Stimulated activated CD4-positive, alpha-beta T cell treated with anti-CD3 and anti-CD28 coated beads, TNF-alpha, amount 100 ng/mL, for 48 hours (primary cell): Measurements from ENCODE around the gene ABHD16B.

ENCODE experiments used
- DNase-seq, 3 donors: peaks; one replicate each; pipeline ENCODE4 v3.0.0-alpha.2; 2020; ENCODE audit warnings: low read depth in 3 of 3

ABHD16B gene

GRCh38 chr20:63861365-63861934 is at the start of gene ABHD16B:
Gene ABHD16B, plus strand, starts transcription at chr20:63861498. Its CDS starts 43 bp downstream, at chr20:63861541.
- no peak for DNase-seq

DNA sequence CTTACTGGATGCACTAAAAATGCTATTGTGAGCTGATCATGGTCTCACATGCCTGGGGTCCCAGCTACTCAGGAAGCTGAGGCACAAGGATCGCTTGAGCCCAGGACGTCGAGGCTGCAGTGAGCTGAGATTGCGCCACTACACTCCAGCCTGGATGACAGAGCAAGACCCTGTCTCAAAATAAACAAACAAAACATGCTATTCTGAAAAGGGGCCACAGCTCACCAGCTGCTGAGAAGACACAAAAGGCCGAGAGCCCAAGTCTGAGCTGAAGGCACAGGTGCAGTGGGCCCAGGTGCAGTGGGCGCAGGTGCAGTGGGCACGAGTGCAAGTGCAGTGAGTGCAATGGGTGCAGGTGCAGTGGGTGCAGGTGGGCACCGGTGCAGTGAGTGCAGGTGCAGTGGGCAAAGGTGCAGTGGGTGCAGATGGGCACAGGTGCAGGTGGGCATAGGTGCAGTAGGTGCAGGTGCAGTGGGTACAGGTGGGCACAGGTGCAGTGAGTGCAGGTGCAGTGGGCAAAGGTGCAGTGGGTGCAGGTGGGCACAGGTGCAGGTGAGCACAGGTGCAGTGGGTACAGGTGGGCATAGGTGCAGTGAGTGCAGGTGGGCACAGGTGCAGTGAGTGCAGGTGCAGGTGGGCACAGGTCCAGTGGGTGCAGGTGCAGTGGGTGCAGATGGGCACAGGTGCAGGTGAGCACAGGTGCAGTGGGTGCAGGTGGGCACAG is 46.2 kb upstream of the ABHD16B start:
- no peak for DNase-seq

DNA sequence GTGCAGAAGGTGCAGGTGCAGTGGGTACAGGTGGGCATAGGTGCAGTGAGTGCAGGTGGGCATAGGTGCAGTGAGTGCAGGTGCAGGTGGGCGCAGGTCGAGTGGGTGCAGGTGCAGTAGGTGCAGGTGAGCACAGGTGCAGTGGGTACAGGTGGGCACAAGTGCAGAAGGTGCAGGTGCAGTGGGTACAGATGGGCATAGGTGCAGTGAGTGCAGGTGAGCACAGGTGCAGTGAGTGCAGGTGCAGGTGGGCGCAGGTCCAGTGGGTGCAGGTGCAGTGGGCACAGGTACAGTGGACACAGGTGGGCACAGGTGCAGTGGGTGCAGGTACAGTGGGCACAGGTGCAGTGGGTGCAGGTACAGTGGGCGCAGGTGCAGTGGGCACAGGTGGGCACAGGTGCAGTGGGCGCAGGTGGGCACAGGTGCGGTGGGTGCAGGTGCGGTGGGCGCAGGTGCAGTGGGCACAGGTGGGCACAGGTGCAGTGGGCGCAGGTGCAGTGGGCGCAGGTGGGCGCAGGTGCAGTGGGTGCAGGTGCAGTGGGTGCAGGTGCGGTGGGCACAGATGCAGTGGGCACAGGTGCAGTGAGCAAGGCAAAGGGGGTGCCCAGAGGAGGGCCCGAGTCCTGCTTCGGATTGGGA is 45.6 kb upstream of the ABHD16B start:
- DNase-seq, result no peak

- no peak for DNase-seq
These were observed 41.9 kb upstream of the ABHD16B start for GRCh38 chr20:63819224-63819921.

DNA sequence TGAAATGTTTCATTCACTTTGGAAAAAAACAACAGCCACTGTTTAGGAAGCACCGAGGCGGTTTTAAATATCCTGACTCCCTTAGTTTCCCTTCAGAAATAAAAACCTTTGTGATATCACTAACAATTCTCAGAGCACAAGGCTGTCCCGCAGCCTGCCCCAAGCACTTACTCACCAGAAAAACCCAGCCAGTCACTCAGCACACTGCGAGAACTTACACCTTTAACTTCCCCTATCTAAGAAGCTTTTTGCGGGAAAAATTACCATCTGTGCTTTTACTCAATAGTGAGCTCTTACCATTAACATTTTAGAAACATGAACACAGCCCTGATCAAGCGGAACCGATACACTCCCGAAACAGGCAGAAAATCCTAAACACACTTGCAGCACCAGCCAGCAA is 39.5 kb upstream of the ABHD16B start:
- DNase-seq, result no peak

DNA sequence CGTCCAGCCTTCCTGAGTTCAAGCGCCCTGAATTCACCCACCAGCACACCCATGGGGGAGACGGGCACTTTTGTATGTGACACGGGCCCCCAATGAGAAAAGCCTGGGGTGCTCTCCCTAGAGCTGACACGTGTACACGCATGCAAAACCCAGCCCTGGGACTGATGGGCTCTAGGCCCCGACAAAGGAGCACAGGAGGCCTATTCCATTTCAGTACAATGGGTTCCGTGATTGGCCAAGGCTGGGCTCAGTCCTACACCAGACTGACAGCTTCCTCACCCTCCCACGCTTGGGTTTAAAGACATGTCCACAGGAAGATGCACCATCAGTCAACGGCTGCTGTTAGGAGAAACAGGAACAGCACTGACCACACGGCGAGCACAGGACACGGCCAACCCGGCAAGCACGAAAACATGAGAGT is 39.0 kb upstream of the ABHD16B start:
- no peak for DNase-seq

DNA sequence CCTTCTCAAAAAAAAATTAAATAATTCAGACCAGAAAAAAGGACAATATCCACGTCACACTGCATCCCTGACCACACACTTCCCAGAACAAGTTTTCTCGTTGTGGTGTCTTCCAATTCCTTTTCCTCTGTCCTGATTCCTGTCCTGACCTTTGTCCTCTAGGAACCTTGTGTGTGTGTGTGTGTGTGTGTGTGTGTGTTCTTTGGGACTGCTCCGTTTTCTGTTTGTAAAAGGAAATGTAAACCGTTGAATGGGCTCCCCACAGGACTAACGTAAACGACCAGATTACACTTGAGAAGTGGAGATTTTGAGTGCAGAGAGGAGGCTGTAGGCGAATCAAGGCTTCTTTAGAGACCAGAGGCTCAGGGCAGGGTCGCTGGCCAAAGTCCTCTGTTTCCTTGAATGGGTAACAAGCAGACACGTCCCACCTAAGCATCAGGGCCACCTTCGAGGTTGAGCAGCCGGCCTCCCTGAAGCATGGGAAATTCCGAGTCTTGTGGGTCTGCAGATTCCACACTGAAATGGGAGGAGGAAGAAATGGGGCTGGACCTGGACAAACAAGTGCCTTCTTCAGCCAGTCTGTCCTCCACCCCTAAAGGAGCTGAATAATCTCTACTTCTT is 37.5 kb upstream of the ABHD16B start:
- no peak for DNase-seq

GRCh38 chr20:63825331-63826118 is 35.8 kb upstream of the ABHD16B start:
- DNase-seq, result no peak

- DNase-seq, result no peak
These were observed 34.5 kb upstream of the ABHD16B start for GRCh38 chr20:63826753-63827152.

GRCh38 chr20:63828124-63828523 is 33.2 kb upstream of the ABHD16B start:
- no peak for DNase-seq

DNA sequence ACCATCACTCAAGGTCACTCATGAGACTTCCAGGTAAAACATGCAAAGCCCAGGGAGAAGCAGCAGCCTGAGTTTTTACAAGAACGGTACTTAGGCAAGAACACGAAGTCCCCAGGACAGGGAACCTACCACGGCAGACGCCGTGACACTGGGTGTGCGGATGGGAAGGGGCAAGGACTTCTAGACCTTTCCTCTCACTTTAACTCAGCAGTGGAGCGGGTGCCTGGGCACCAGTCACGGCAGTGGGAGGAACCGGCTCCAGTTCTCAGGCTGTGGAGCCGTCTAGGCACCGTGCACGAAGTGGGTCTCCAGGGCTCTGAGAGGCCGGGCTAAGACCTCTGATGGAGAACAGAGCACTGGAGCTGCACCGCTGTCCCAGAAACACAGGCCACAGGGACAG is 32.8 kb upstream of the ABHD16B start:
- no peak for DNase-seq

DNA sequence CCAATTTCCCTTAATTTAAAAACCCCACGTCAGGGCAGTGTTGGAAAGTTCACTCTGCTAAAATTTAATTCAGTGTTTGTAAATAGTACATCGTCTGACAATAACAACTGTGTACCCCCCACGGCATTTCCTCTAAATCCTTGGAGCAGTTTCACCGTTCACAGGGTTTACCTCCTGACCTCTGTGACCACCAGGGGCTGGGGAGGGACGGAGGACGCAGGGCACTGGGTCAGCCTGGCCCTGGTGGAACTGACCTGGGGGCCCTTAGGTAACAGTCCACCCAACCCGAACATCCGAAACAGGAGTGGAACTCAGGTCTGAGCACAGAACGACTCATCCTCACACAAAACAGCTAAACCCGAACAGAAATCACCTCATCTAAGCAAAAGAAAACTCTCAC is 32.3 kb upstream of the ABHD16B start:
- DNase-seq, result no peak

GRCh38 chr20:63829603-63829944 is 31.7 kb upstream of the ABHD16B start:
- no peak for DNase-seq

DNA sequence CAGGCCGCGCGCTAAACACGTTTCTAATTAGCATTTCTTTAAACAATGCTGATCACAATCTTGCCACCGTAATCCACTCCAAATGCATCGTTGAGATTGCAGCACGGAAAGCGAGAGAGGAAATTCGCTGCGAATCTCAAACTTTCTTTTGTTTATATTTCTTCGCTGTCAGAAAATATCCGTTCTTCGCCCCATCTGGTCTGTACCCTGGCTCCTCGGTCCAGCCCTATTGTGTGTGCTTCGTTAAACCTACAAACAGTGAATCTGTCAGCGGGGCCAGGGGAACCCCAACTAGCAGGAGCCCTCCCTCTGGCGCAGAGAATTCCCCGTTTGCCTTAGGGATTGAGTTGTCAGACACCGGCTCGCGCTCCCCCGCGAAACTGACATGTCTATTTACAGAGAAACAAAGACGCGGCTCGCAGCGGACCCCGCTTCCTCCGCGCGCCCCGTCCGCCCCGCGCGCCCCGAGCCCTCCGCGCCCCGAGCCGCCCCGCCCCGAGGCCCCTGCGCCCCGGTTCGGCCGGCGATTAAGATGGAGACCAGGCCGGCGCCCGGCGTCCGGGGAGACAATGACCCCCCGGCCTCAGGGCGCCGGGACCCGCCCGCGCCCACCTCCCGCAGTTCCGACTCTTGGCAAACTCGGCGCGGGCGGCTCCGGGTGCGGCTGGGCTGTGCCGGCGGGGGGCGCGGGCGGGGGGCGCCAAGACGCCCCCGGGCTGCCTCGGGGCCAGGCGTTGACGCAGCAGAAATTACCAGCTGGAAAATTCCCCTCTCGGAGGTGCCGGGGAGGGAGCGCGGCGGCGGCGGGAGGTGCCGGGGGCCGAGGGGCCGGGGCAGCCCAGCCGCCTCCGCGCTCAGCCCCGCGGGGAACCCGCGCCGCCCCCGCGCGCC is 31.1 kb upstream of the ABHD16B start:
- DNase-seq, result no peak

- no peak for DNase-seq
These were observed 30.3 kb upstream of the ABHD16B start, which contains the start of gene ZBTB46 for GRCh38 chr20:63830841-63831588. Gene ZBTB46, minus strand, starts transcription at chr20:63831264. Its CDS starts 40,507 bp downstream, at chr20:63790757.

- DNase-seq, result no peak
These were observed 29.7 kb upstream of the ABHD16B start for GRCh38 chr20:63831646-63831992.

DNA sequence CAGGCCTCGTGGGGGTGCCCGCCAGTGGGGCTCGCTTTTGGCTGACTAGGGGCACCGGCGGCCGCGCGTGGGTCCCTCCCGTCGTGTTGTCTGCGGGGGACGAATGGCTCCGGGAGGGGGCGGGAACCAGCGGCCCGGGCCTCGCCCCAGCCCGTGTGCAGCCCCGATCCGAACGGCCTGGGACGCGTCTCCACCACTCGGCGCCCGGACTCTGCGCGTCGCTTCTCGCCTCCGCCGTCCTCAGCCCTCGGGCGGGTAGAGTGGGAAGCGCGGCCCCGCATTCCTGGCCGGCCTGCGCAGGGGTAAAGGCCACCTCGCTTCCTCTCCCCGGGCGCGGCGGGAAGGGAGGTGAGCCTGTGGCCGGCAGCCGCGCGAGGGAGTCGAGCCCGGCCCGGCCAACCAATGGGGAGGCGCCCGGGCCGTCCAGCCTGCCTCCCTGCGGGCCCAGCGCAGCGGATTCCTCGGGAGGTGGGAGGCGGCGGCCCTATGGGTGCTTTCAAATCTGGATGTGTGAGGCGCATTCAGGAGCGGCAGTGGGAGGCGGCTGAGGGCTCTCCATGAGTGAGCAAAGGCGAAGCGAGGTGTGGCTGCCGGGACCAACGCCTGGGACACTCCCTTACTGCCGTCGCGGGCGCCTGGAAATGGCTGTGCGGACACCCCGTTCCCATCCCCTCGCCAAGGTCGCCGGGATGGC is 29.2 kb upstream of the ABHD16B start:
- no peak for DNase-seq

DNA sequence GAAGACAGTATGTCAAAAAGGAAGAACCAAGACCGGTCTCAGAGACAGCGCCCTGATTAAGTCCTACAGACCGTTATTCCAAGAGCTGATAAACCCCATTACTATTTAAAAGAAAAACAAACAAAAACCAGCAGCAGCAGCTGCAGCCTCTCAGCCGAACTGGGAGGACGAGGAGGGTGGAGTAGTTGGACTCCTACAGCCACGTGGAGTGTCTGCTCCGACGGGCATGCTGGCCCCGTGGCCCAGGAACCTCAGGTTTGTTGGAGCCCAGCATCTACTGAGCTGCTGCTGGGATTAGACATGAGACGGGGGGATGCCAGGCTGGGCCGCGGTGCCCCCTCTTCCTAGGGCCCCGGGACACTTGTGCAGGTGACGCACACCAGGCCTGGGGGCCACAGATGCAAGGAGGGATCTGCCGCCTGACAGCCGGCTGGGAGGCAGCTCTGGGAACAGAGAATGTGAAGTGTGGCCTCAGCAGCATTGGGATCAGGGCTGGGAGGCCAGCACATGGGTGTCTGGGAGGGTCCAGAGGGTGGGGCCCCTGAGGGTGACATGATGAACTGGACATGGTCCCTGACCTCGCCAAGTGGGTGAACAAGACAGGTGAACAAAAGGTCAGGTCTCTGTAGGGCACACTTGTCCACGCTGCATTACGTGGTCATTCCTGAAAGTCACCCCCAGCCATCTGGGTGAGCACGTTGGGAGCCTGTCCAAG is 27.4 kb upstream of the ABHD16B start:
- no peak for DNase-seq
